Measurements from ENCODE around the gene PPP3CA.

DNA sequence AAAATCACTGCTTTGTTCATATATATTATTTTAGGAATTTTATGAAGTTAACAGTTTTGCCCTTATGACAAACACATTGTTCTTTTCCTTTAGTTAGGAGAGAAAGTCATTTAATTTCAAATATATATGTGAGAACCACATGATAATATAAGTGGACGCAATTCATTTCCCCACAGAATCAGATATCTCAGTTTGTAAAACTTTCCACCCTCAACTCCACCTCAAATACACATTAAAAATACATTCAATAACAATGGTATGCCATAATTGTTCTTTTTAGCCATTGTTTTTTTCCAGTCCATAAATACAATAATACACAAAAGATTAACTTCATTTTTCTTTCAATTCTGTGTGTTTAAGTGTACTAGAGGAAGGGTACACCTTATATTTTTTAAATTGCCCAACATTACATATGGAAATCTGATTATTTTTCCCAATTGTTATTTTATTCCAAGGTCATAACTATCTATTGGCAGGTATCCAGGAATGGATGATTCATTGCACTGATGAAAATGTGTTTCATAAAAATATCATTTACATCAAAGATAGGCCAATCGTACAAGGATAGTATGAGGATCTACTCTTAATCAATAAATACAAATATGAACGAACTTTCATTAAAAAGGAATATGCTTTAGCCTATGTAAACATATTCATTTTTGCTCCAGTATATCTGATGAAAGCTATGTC lies 125.0 kb downstream of the PPP3CA start:
- no peak for TF ChIP-seq EZH2 (IDR thresholded peaks at IDR 0.05)
- no peak for TF ChIP-seq POLR2AphosphoS5 (IDR thresholded peaks at IDR 0.05; ENCODE audit: borderline replicate concordance, low read depth, low read length)
- TF ChIP-seq FOXP2 (optimal IDR thresholded peaks at IDR 0.05; ENCODE audit: control extremely low read depth, extremely low read length, insufficient read depth), result no peak

Data from SK-N-MC (cell line).